Upper lobe of left lung (tissue), 6 donors: Measurements from ENCODE around the gene POLA1. TPM values are rescaled to one million over a fixed set of nuclear protein-coding genes. Genes with fewer than 3 reads are reported as not detected.

Source experiments
- ATAC-seq, 2 donors: fragments of 200-7000 bp; cut with Tn5 transposase; one replicate each; pipeline ENCODE4 v1.9.1; 2022; ENCODE audit warnings: mild to moderate bottlenecking in 2 of 2, moderate library complexity in 2 of 2; ENCODE audit not compliant: low FRiP score in 2 of 2
- DNase-seq, 2 donors: peaks; one replicate each; pipeline ENCODE4 v3.0.0-alpha.2; 2019 to 2020
- H3K27ac ChIP-seq, 4 donors: fragments of 200-600 bp; sonication (generic); one replicate each; pipeline ENCODE4 v1.5.1; 2016 to 2019
- H3K27me3 ChIP-seq, 4 donors: fragments of 200-600 bp; sonication (generic); one replicate each; pipeline ENCODE4 v1.5.1; 2017 to 2019
- H3K36me3 ChIP-seq, 4 donors: fragments of 200-600 bp; sonication (generic); one replicate each; pipeline ENCODE4 v1.5.1; 2016 to 2019
- H3K4me1 ChIP-seq, 4 donors: fragments of 200-600 bp; sonication (generic); one replicate each; pipeline ENCODE4 v1.5.1; 2018 to 2019
- H3K4me3 ChIP-seq, 4 donors: fragments of 200-600 bp; sonication (generic); one replicate each; pipeline ENCODE4 v1.5.1; 2017 to 2019; ENCODE audit warnings: mild to moderate bottlenecking in 2 of 4, moderate library complexity in 1 of 4
- H3K9me3 ChIP-seq, 4 donors: fragments of 200-600 bp; sonication (generic); one replicate each; pipeline ENCODE4 v1.5.1; 2018 to 2019
- CTCF ChIP-seq, 6 experiments: fragments of 450-650 bp in 4 of 6; fragments of 200-600 bp in 2 of 6; sonication (generic) in 2 of 6; IDR thresholded peaks; one replicate each; pipeline ENCODE4 v1.5.1; 2016 to 2019; ENCODE audit warnings: antibody characterized with exemption in 6 of 6
- EP300 ChIP-seq, 4 donors: sonication (generic); formaldehyde crosslinking; IDR thresholded peaks; one replicate each; pipeline ENCODE4 v1.5.1; 2017; ENCODE audit warnings: antibody characterized with exemption in 4 of 4, control low read depth in 2 of 4
- POLR2A ChIP-seq, 4 donors: fragments of 450-650 bp; IDR thresholded peaks; one replicate each; pipeline ENCODE4 v1.5.1; 2016 to 2017; ENCODE audit warnings: antibody characterized with exemption in 4 of 4, mild to moderate bottlenecking in 2 of 4
- POLR2AphosphoS5 ChIP-seq, 2 donors: sonication (generic); formaldehyde crosslinking; IDR thresholded peaks; one replicate each; pipeline ENCODE4 v1.5.1; 2017; ENCODE audit warnings: antibody characterized with exemption in 2 of 2
- WGBS, 2 donors: methylation state at CpG; one replicate each; pipeline ENCODE4 v1.1.5; 2017 to 2018; 5-methylcytosine and 5-hydroxymethylcytosine counted together
- total RNA-seq, 6 donors: library from RNA; depleted of rRNA in 4 of 6; stranded (reverse); fragments of >200 nt in 4 of 6; gene quantifications; one replicate each; pipeline versions ENCODE4 v1.1.0 to v1.2.1, GENCODE V29; 2016 to 2021
- donor health status: DM: no; HTN: no; CAD: no; lungs with moderate emphysema.
- donor health status: DM: no; HTN: yes; CAD: no; lungs with severe emphysema.

POLA1 gene
- total RNA-seq, 6 donors from 2014 or later: 6.3 to 15.7 (median 8.9) TPM

- ATAC-seq (no peak), DNase-seq (no peak)
- no peak for TF ChIP-seq CTCF (IDR thresholded peaks at IDR 0.05)
- TF ChIP-seq POLR2A (IDR thresholded peaks at IDR 0.05): no peak
- no peak for TF ChIP-seq POLR2AphosphoS5 (IDR thresholded peaks at IDR 0.05)
- TF ChIP-seq EP300 (IDR thresholded peaks at IDR 0.05): no peak
- H3K36me3 ChIP-seq: no peaks in the 10 kb centered on the region
- no peaks in the 10 kb centered on the region for H3K27me3 ChIP-seq
- H3K9me3 ChIP-seq: no peaks in the 10 kb centered on the region
- H3K27ac ChIP-seq: no peak overlapping the region
- no peaks in the 10 kb centered on the region for H3K4me1 ChIP-seq
- WGBS, 2 donors: 58 to 83% methylated on average over 8 of the region's 8 CpGs
- no peak overlapping the region for H3K4me3 ChIP-seq
Observed at GRCh38 chrX:24990535-24990934, 296.8 kb downstream of the POLA1 start.

GRCh38 chrX:24993879-24994278, 300.2 kb downstream of the POLA1 start:
- ATAC-seq (no peak), DNase-seq (no peak)
- H3K27ac ChIP-seq: no peak overlapping the region
- no peak overlapping the region for H3K4me3 ChIP-seq
- TF ChIP-seq CTCF (IDR thresholded peaks at IDR 0.05) (no peak), POLR2AphosphoS5 (IDR thresholded peaks at IDR 0.05) (no peak), POLR2A (IDR thresholded peaks at IDR 0.05) (no peak), EP300 (IDR thresholded peaks at IDR 0.05) (no peak)
- H3K27me3 ChIP-seq: no peaks in the 10 kb centered on the region
- WGBS, 2 donors: 73 to 93% methylated on average over 6 to 8 of the region's 8 CpGs
- no peaks in the 10 kb centered on the region for H3K9me3 ChIP-seq
- no peaks in the 10 kb centered on the region for H3K36me3 ChIP-seq
- no peaks in the 10 kb centered on the region for H3K4me1 ChIP-seq

GRCh38 chrX:24996096-24996709, 302.5 kb downstream of the POLA1 start:
- Histone ChIP-seq H3K36me3 (no peaks in the 10 kb centered on the region), H3K27ac (no peak overlapping the region), H3K4me3 (no peak overlapping the region), H3K9me3 (no peaks in the 10 kb centered on the region), H3K4me1 (no peaks in the 10 kb centered on the region), H3K27me3 (no peaks in the 10 kb centered on the region)
- TF ChIP-seq POLR2A (IDR thresholded peaks at IDR 0.05): no peak
- TF ChIP-seq EP300 (IDR thresholded peaks at IDR 0.05): no peak
- TF ChIP-seq CTCF (IDR thresholded peaks at IDR 0.05): no peak
- no peak for TF ChIP-seq POLR2AphosphoS5 (IDR thresholded peaks at IDR 0.05)
- ATAC-seq (no peak), DNase-seq (no peak)
- 45 to 89% methylated on average over 3 to 5 of the region's 5 CpGs for WGBS, 2 donors

GRCh38 chrX:24999511-24999910, 305.8 kb downstream of the POLA1 start:
- no peak for ATAC-seq
- Histone ChIP-seq H3K4me3 (no peak overlapping the region), H3K9me3 (no peaks in the 10 kb centered on the region), H3K27ac (no peak overlapping the region), H3K4me1 (peaks cover 1 to 20% (median 4%) of the 10 kb centered on the region in 4 donors), H3K36me3 (no peaks in the 10 kb centered on the region), H3K27me3 (peaks cover 0 to 16% (median 0%) of the 10 kb centered on the region in 4 donors)
- DNase-seq: no peak
- TF ChIP-seq EP300 (IDR thresholded peaks at IDR 0.05) (no peak), POLR2AphosphoS5 (IDR thresholded peaks at IDR 0.05) (no peak), CTCF (IDR thresholded peaks at IDR 0.05) (no peak), POLR2A (IDR thresholded peaks at IDR 0.05) (no peak)
- WGBS, 2 donors: 63 to 97% methylated on average over 8 of the region's 8 CpGs
